K562 (cell line): ENCODE data around the gene KCNK3. TPM values are rescaled to one million over a fixed set of nuclear protein-coding genes. Genes with fewer than 3 reads are reported as not detected.

Source experiments
- ATF3 ChIP-seq, 2 experiments: fragments of 450-650 bp in 1 of 2; sonication (generic) in 1 of 2; formaldehyde crosslinking in 1 of 2; IDR thresholded peaks in 1 of 2; conservative IDR thresholded peaks in 1 of 2; 2 replicates each; pipeline versions ENCODE4 v1.6.1 to v1.8.1; 2016 to 2023; ENCODE audit warnings: mild to moderate bottlenecking in 2 of 2, moderate library complexity in 2 of 2, inconsistent platforms in 1 of 2, missing genetic modification reagents in 1 of 2
- CC2D1A ChIP-seq: fragments of 450-650 bp; IDR thresholded peaks from 2 replicates; pipeline ENCODE4 v1.6.1; 2017; ENCODE audit warnings: mild to moderate bottlenecking
- E2F4 ChIP-seq: sonication (generic); formaldehyde crosslinking; IDR thresholded peaks from 2 replicates; pipeline ENCODE4 v1.8.0; 2022; ENCODE audit warnings: mild to moderate bottlenecking, low read depth, missing genetic modification reagents
- EWSR1 ChIP-seq: fragments of 450-650 bp; IDR thresholded peaks from 2 replicates; pipeline ENCODE4 v1.6.1; 2018; ENCODE audit warnings: borderline replicate concordance, mild to moderate bottlenecking, low read depth, moderate library complexity; ENCODE audit not compliant: partially characterized antibody
- KLF6 ChIP-seq: fragments of 250-450 bp; sonication (Bioruptor Pico); IDR thresholded peaks from 2 replicates; pipeline ENCODE4 v1.4.0; 2020; ENCODE audit warnings: mild to moderate bottlenecking, moderate library complexity, borderline replicate concordance
- MBD2 ChIP-seq: sonication (generic); IDR thresholded peaks from 2 replicates; pipeline ENCODE4 v1.6.1; 2016; ENCODE audit warnings: low read depth, borderline replicate concordance
- PKNOX1 ChIP-seq: fragments of 450-650 bp; IDR thresholded peaks from 2 replicates; pipeline ENCODE4 v1.6.1; 2016
- SMARCC2 ChIP-seq: fragments of 450-650 bp; IDR thresholded peaks from 2 replicates; pipeline ENCODE4 v1.6.1; 2017; ENCODE audit warnings: antibody characterized with exemption, moderate library complexity, mild to moderate bottlenecking, low read depth
- SOX6 ChIP-seq: fragments of 450-650 bp; IDR thresholded peaks from 2 replicates; pipeline ENCODE4 v1.6.1; 2014; ENCODE audit warnings: mild to moderate bottlenecking
- SRSF1 ChIP-seq: fragments of 200-400 bp; formaldehyde crosslinking; IDR thresholded peaks from 2 replicates; pipeline ENCODE4 v1.6.1; 2017; ENCODE audit warnings: mild to moderate bottlenecking, low read depth, low read length, moderate library complexity
- THRA ChIP-seq: fragments of 450-650 bp; IDR thresholded peaks from 2 replicates; pipeline ENCODE4 v1.6.1; 2017; ENCODE audit warnings: mild to moderate bottlenecking, moderate library complexity
- ZBTB49 ChIP-seq: sonication (generic); formaldehyde crosslinking; IDR thresholded peaks from 2 replicates; pipeline ENCODE4 v1.8.0; 2022; ENCODE audit warnings: missing genetic modification reagents, mild to moderate bottlenecking, borderline replicate concordance
- ZFX ChIP-seq: sonication (generic); formaldehyde crosslinking; IDR thresholded peaks from 2 replicates; pipeline ENCODE4 v1.8.0; 2022; ENCODE audit warnings: mild to moderate bottlenecking, missing genetic modification reagents, moderate library complexity
- ZNF146 ChIP-seq: IDR thresholded peaks from one replicate; pipeline ENCODE4 v1.6.1; 2018; ENCODE audit warnings: missing compliant biosample characterization; ENCODE audit not compliant: unreplicated experiment
- ZNF740 ChIP-seq, 3 experiments: fragments of 200-800 bp in 1 of 3; sonication (Bioruptor generic) in 1 of 3; sonication (generic) in 1 of 3; formaldehyde crosslinking in 1 of 3; IDR thresholded peaks; 2 replicates each; pipeline versions ENCODE4 v1.6.1 to v1.8.0; 2016 to 2022; ENCODE audit warnings: mild to moderate bottlenecking in 2 of 3, missing compliant biosample characterization in 2 of 3, missing genetic modification characterization in 2 of 3, missing genetic modification reagents in 1 of 3
- polyA plus RNA-seq, 8 experiments: library from polyadenylated mRNA; depleted of rRNA in 4 of 8; stranded (reverse) in 5 of 8; unstranded in 3 of 8; fragments of >200 nt; fragmentation: Nextera tagmentation in 2 of 8; fragmentation: Illumina TruSeq in 1 of 8; extraction: Ambion mirVana in 2 of 8; extraction: Trizol in 1 of 8; gene quantifications; 2 replicates each; pipeline versions ENCODE4 v1.2.1 to v1.2.3, GENCODE V29; 2011 to 2014; ENCODE audit warnings: inconsistent platforms in 1 of 8, missing spikeins in 1 of 8
- total RNA-seq, 7 experiments: library from RNA; depleted of rRNA in 6 of 7; stranded (reverse); fragments of >200 nt in 6 of 7; fragmentation: Illumina TruSeq in 2 of 7; extraction: Trizol in 2 of 7; gene quantifications; 2 replicates each; pipeline versions ENCODE4 v1.2.1 to v1.2.3, GENCODE V29; 2011 to 2021; ENCODE audit warnings: low replicate concordance in 1 of 7

Gene KCNK3
- total and polyA plus RNA-seq, 9 of the 15 experiments (the other 6 are each of a cell fraction or from before 2014, with no cell fraction given) = 0.01 to 0.20 (median 0.07) TPM; not detected in 5

- TF ChIP-seq ZFX (CRISPR knock-in tag) (peak; percentile 50), SRSF1 (no peak), ZNF146 (CRISPR knock-in tag) (no peak), ATF3 (IDR thresholded peaks at IDR 0.05) (peak; percentile 99), ATF3 (CRISPR knock-in tag; conservative IDR thresholded peaks at IDR 0.05) (peak; percentile 90; the same call in 1 of the 2 replicates), MBD2 (no peak), SMARCC2 (no peak), EWSR1 (no peak), THRA (no peak), KLF6 (peak; percentile 54; the same call in 1 of the 2 replicates), ZNF740 (CRISPR knock-in tag; IDR thresholded peaks at IDR 0.05) (no peak), ZNF740 (tag; IDR thresholded peaks at IDR 0.05) (peak in 1 of 2 experiments; percentile 57; a peak in 1 of 4 replicates), PKNOX1 (peak; percentile 64), SOX6 (peak; percentile 82), ZBTB49 (CRISPR knock-in tag) (no peak), CC2D1A (no peak), E2F4 (CRISPR knock-in tag) (no peak)
Observed at GRCh38 chr2:26757873-26758789, 65.6 kb downstream of the KCNK3 start (continued).
